Esophagus muscularis mucosa (tissue), 4 donors: ENCODE results near the gene TGFBI. TPM values are rescaled to one million over a fixed set of nuclear protein-coding genes. Genes with fewer than 3 reads are reported as not detected.

Source experiments
- DNase-seq: peaks from one replicate; pipeline ENCODE4 v3.0.0-alpha.2; 2017; ENCODE audit errors: extremely low spot score
- H3K27ac ChIP-seq, 4 donors: fragments of 200-600 bp; sonication (generic); replicated peaks in 1 of 4; 1 replicate in 3 of 4; 2 replicates in 1 of 4; pipeline ENCODE4 v1.5.1; 2016 to 2019; ENCODE audit warnings: mild to moderate bottlenecking in 1 of 4
- H3K27me3 ChIP-seq, 4 donors: fragments of 200-600 bp; sonication (generic); one replicate each; pipeline versions ENCODE4 v1.5.1 to v1.6.0; 2016 to 2019
- H3K36me3 ChIP-seq, 4 donors: fragments of 200-600 bp; sonication (generic); one replicate each; pipeline ENCODE4 v1.5.1; 2016 to 2019
- H3K4me1 ChIP-seq, 4 donors: fragments of 200-600 bp; sonication (generic); one replicate each; pipeline ENCODE4 v1.5.1; 2016 to 2019
- H3K4me3 ChIP-seq, 4 donors: fragments of 200-600 bp; sonication (generic); 1 replicate in 2 of 4; 2 replicates in 2 of 4; pipeline ENCODE4 v1.5.1; 2016 to 2019; ENCODE audit warnings: mild to moderate bottlenecking in 4 of 4, moderate library complexity in 1 of 4
- H3K9me3 ChIP-seq, 4 donors: fragments of 200-600 bp; sonication (generic); 1 replicate in 3 of 4; 2 replicates in 1 of 4; pipeline ENCODE4 v1.5.1; 2016 to 2019
- CTCF ChIP-seq, 3 experiments: fragments of 200-600 bp in 2 of 3; fragments of 450-650 bp in 1 of 3; sonication (generic) in 2 of 3; IDR thresholded peaks; one replicate each; pipeline ENCODE4 v1.5.1; 2017 to 2019; ENCODE audit warnings: antibody characterized with exemption in 3 of 3, mild to moderate bottlenecking in 2 of 3, moderate library complexity in 1 of 3
- EP300 ChIP-seq: sonication (generic); formaldehyde crosslinking; IDR thresholded peaks from one replicate; pipeline ENCODE4 v1.6.1; 2017; ENCODE audit warnings: antibody characterized with exemption
- POLR2A ChIP-seq: fragments of 450-650 bp; IDR thresholded peaks from one replicate; pipeline ENCODE4 v1.6.1; 2017; ENCODE audit warnings: antibody characterized with exemption, moderate library complexity, mild to moderate bottlenecking, low read depth
- POLR2AphosphoS5 ChIP-seq, 2 donors: sonication (generic); formaldehyde crosslinking; IDR thresholded peaks; one replicate each; pipeline ENCODE4 v1.6.1; 2017; ENCODE audit warnings: antibody characterized with exemption in 2 of 2
- WGBS: methylation state at CpG from one replicate; pipeline ENCODE4 v1.1.5; 2018; 5-methylcytosine and 5-hydroxymethylcytosine counted together
- intact Hi-C: fragments of 100-400 bp; cut with DNase I; formaldehyde crosslinking; loops from one replicate; pipeline ENCODE4 v1.15.1; 2023
- total RNA-seq, 4 donors: library from RNA; depleted of rRNA; stranded (reverse); fragments of >200 nt; gene quantifications; one replicate each; pipeline versions ENCODE4 v1.1.0 to v1.2.1, GENCODE V29; 2016

Gene TGFBI
- total RNA-seq, 4 donors from 2014 or later: 62.3 to 128 (median 92.9) TPM

- no peaks in the 10 kb centered on the region for H3K36me3 ChIP-seq
- no peak for TF ChIP-seq EP300
- no peak for TF ChIP-seq CTCF (IDR thresholded peaks at IDR 0.05)
- TF ChIP-seq POLR2A: no peak
- no peak for TF ChIP-seq POLR2AphosphoS5 (IDR thresholded peaks at IDR 0.05)
- no peaks in the 10 kb centered on the region for H3K27me3 ChIP-seq
- no peaks in the 10 kb centered on the region for H3K9me3 ChIP-seq
- DNase-seq: no peak
- no peak overlapping the region for H3K4me3 ChIP-seq
- WGBS: 95% methylated on average over 4 of the region's 4 CpGs
- intact Hi-C loops: no loop called here
- H3K27ac ChIP-seq: peak overlapping the region in 1 of 4 donors; percentile 83
- peaks cover 21 to 34% (median 28%) of the 10 kb centered on the region in 4 donors for H3K4me1 ChIP-seq
Observed at GRCh38 chr5:136090319-136090718, 61.5 kb downstream of the TGFBI start.

- intact Hi-C loops: no loop called here
- WGBS: 81% methylated on average over 3 of the region's 3 CpGs
- Histone ChIP-seq H3K4me1 (peaks cover 0 to 12% (median 8%) of the 10 kb centered on the region in 4 donors), H3K36me3 (no peaks in the 10 kb centered on the region), H3K9me3 (no peaks in the 10 kb centered on the region), H3K27ac (no peak overlapping the region), H3K4me3 (no peak overlapping the region), H3K27me3 (no peaks in the 10 kb centered on the region)
- TF ChIP-seq POLR2A (no peak), POLR2AphosphoS5 (IDR thresholded peaks at IDR 0.05) (no peak), EP300 (no peak), CTCF (IDR thresholded peaks at IDR 0.05) (no peak)
- DNase-seq: no peak
Observed at GRCh38 chr5:136094189-136094912, 65.6 kb downstream of the TGFBI start.

- no peak overlapping the region for H3K27ac ChIP-seq
- no peaks in the 10 kb centered on the region for H3K27me3 ChIP-seq
- H3K36me3 ChIP-seq: no peaks in the 10 kb centered on the region
- no peak for TF ChIP-seq POLR2AphosphoS5 (IDR thresholded peaks at IDR 0.05)
- no peak for TF ChIP-seq CTCF (IDR thresholded peaks at IDR 0.05)
- no peak for TF ChIP-seq POLR2A
- TF ChIP-seq EP300: no peak
- no peaks in the 10 kb centered on the region for H3K9me3 ChIP-seq
- peaks cover 0 to 4% (median under 1%) of the 10 kb centered on the region in 4 donors for H3K4me1 ChIP-seq
- DNase-seq: no peak
- no peak overlapping the region for H3K4me3 ChIP-seq
- intact Hi-C loops: no loop called here
- 83% methylated on average over 6 of the region's 8 CpGs for WGBS
Observed at GRCh38 chr5:136094913-136095641, 66.3 kb downstream of the TGFBI start.

- H3K4me1 ChIP-seq: no peaks in the 10 kb centered on the region
- H3K27me3 ChIP-seq: no peaks in the 10 kb centered on the region
- intact Hi-C loops: no loop called here
- no peak for TF ChIP-seq CTCF (IDR thresholded peaks at IDR 0.05)
- TF ChIP-seq EP300: no peak
- no peak for TF ChIP-seq POLR2A
- H3K36me3 ChIP-seq: no peaks in the 10 kb centered on the region
- no peak overlapping the region for H3K4me3 ChIP-seq
- H3K9me3 ChIP-seq: no peaks in the 10 kb centered on the region
- WGBS: 81% methylated on average over 4 of the region's 4 CpGs
- DNase-seq: no peak
- H3K27ac ChIP-seq: no peak overlapping the region
Observed at GRCh38 chr5:136098176-136098575, 69.4 kb downstream of the TGFBI start.
